HepG2 (cell line): Measurements from ENCODE around the gene DNAAF1. TPM values are rescaled to one million over a fixed set of nuclear protein-coding genes. Genes with fewer than 3 reads are reported as not detected.

Experiments used
- CREBL2 ChIP-seq: sonication (generic); formaldehyde crosslinking; IDR thresholded peaks from 2 replicates; pipeline ENCODE4 v1.8.1; 2023; ENCODE audit warnings: missing genetic modification reagents, mild to moderate bottlenecking, borderline replicate concordance
- DNMT1 ChIP-seq: sonication (generic); formaldehyde crosslinking; IDR thresholded peaks from 2 replicates; pipeline ENCODE4 v1.5.1; 2020; ENCODE audit warnings: mild to moderate bottlenecking, missing genetic modification reagents
- DRAP1 ChIP-seq: IDR thresholded peaks from 2 replicates; pipeline ENCODE4 v1.6.1; 2016; ENCODE audit warnings: missing genetic modification reagents, missing compliant biosample characterization
- GABPB1 ChIP-seq: IDR thresholded peaks from 2 replicates; pipeline ENCODE4 v1.6.1; 2016; ENCODE audit warnings: mild to moderate bottlenecking, missing genetic modification reagents, moderate library complexity, missing compliant biosample characterization
- GATAD1 ChIP-seq: IDR thresholded peaks from 2 replicates; pipeline ENCODE4 v1.6.1; 2016; ENCODE audit warnings: missing genetic modification reagents, missing compliant biosample characterization
- HDAC1 ChIP-seq: sonication (generic); formaldehyde crosslinking; IDR thresholded peaks from 2 replicates; pipeline ENCODE4 v1.5.1; 2020; ENCODE audit warnings: mild to moderate bottlenecking, missing genetic modification reagents
- IKZF1 ChIP-seq: fragments of 450-650 bp; IDR thresholded peaks from 2 replicates; pipeline ENCODE4 v1.7.1; 2016
- KLF9 ChIP-seq: IDR thresholded peaks from 2 replicates; pipeline ENCODE4 v1.6.1; 2016; ENCODE audit warnings: low read depth
- PRPF4 ChIP-seq: fragments of 200-400 bp; formaldehyde crosslinking; IDR thresholded peaks from 2 replicates; pipeline ENCODE4 v1.6.1; 2016; ENCODE audit warnings: low read length, low read depth; ENCODE audit not compliant: poor library complexity, severe bottlenecking
- SIX4 ChIP-seq: sonication (generic); formaldehyde crosslinking; IDR thresholded peaks from 2 replicates; pipeline ENCODE4 v1.4.0; 2020; ENCODE audit warnings: missing genetic modification reagents
- TCF7L2 ChIP-seq: IDR thresholded peaks from 2 replicates; pipeline ENCODE4 v1.6.1; 2011; ENCODE audit warnings: mild to moderate bottlenecking, low read depth, low read length, moderate library complexity
- ZFP82 ChIP-seq: sonication (generic); formaldehyde crosslinking; IDR thresholded peaks from 2 replicates; pipeline ENCODE4 v1.5.1; 2020; ENCODE audit warnings: mild to moderate bottlenecking, missing genetic modification reagents, borderline replicate concordance
- ZIK1 ChIP-seq: sonication (generic); formaldehyde crosslinking; IDR thresholded peaks from 2 replicates; pipeline ENCODE4 v1.5.0; 2020; ENCODE audit warnings: mild to moderate bottlenecking, low read depth, missing genetic modification reagents, borderline replicate concordance
- ZNF136 ChIP-seq: sonication (generic); formaldehyde crosslinking; IDR thresholded peaks from 2 replicates; pipeline ENCODE4 v1.8.1; 2022; ENCODE audit warnings: low read depth, mild to moderate bottlenecking, moderate library complexity, missing genetic modification reagents
- ZNF264 ChIP-seq: sonication (generic); formaldehyde crosslinking; IDR thresholded peaks from 2 replicates; pipeline ENCODE4 v1.4.0; 2020; ENCODE audit warnings: missing genetic modification reagents
- ZNF333 ChIP-seq: sonication (generic); formaldehyde crosslinking; IDR thresholded peaks from 2 replicates; pipeline ENCODE4 v1.4.0; 2020; ENCODE audit warnings: mild to moderate bottlenecking, missing genetic modification reagents, borderline replicate concordance
- ZNF556 ChIP-seq: sonication (generic); formaldehyde crosslinking; IDR thresholded peaks from 2 replicates; pipeline ENCODE4 v1.4.0; 2020; ENCODE audit warnings: mild to moderate bottlenecking, missing genetic modification reagents, borderline replicate concordance
- ZNF773 ChIP-seq: sonication (generic); formaldehyde crosslinking; IDR thresholded peaks from 2 replicates; pipeline ENCODE4 v1.4.0; 2020; ENCODE audit warnings: missing genetic modification reagents, borderline replicate concordance
- ZNF784 ChIP-seq: sonication (generic); formaldehyde crosslinking; IDR thresholded peaks from 2 replicates; pipeline ENCODE4 v1.5.1; 2020; ENCODE audit warnings: missing genetic modification reagents, mild to moderate bottlenecking, borderline replicate concordance
- polyA plus RNA-seq, 8 experiments: library from polyadenylated mRNA; depleted of rRNA in 3 of 8; stranded (reverse) in 7 of 8; unstranded in 1 of 8; fragments of >200 nt; fragmentation: Illumina TruSeq in 4 of 8; extraction: Trizol in 4 of 8; gene quantifications; 2 replicates each; pipeline versions ENCODE4 v1.2.1 to v1.2.3, GENCODE V29; 2011 to 2016; ENCODE audit warnings: low read depth in 4 of 8, missing spikeins in 1 of 8, mixed read lengths in 1 of 8; ENCODE audit not compliant: insufficient read depth in 1 of 8
- total RNA-seq, 5 experiments: library from RNA; depleted of rRNA; stranded (reverse); fragments of >200 nt; fragmentation: Illumina TruSeq; extraction: Trizol; gene quantifications; 2 replicates each; pipeline ENCODE4 v1.2.3, GENCODE V29; 2016; ENCODE audit warnings: low read depth in 1 of 5
- TF ChIP-seq, protein P1 (sequence below): sonication (generic); formaldehyde crosslinking; IDR thresholded peaks from 2 replicates; pipeline ENCODE4 v1.5.0; 2020; ENCODE audit warnings: missing genetic modification reagents
- TF ChIP-seq, protein P2 (sequence below): sonication (generic); formaldehyde crosslinking; IDR thresholded peaks from 2 replicates; pipeline ENCODE4 v1.4.0; 2020; ENCODE audit warnings: missing genetic modification reagents
- TF ChIP-seq, protein P3 (sequence below): sonication (generic); formaldehyde crosslinking; IDR thresholded peaks from 2 replicates; pipeline ENCODE4 v1.4.0; 2020; ENCODE audit warnings: mild to moderate bottlenecking, low read depth, missing genetic modification reagents
- TF ChIP-seq, protein P4 (sequence below): sonication (generic); formaldehyde crosslinking; IDR thresholded peaks from 2 replicates; pipeline ENCODE4 v1.5.1; 2020; ENCODE audit warnings: missing genetic modification reagents, mild to moderate bottlenecking, borderline replicate concordance

The DNAAF1 gene
- total and polyA plus RNA-seq, 2 of the 13 experiments (the other 11 are each of a cell fraction or from before 2014, with no cell fraction given), result 0.04 TPM; not detected in 1

DNA sequence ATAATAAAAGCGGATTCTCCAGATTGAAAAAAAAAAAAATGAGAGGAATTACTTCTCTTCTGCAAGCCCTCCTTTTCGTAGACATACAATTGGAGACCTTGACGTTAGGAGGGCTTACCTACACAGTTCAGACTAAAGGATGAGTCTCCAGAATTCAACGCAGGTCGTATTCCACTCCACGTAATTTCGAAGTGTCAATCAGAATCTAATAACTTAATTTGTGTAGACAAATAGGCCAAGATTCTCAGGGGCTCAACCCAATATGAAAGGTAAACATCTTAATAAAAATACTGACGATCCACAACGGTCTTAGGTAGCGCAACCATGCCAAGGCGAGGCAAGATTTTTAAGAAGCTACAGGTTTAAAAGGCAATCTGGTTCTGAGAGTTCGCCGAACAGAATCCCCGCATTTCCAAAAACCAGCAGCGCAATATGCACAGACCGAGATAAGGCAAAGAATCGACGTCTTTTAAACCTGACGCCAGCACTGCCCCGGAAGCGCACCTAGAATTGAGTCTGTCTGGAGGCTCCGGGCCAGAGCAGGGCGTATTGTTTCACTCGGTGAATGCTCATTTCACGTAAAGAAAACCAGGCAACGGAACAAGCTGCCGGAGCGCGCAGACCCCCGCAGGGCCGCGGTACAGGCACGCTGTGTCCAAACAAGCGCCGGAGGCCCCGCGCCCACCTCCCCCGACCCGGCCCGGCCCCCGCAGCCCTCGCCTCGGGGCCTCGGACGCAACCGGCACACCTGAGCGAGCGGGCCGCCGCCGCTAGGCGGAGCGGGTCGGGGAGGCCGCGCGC lies 29.0 kb upstream of the DNAAF1 start (continued):
- TF ChIP-seq PRPF4 (no peak), ZNF333 (no peak), SIX4 (no peak), TCF7L2 (no peak), ZFP82 (CRISPR knock-in tag) (no peak), DNMT1 (CRISPR knock-in tag) (no peak), GABPB1 (CRISPR knock-in tag) (no peak; the same call in 1 of the 2 replicates), ZNF773 (CRISPR knock-in tag) (peak; percentile 77; the same call in 1 of the 2 replicates), ZNF136 (no peak), KLF9 (CRISPR knock-in tag) (no peak), HDAC1 (CRISPR knock-in tag) (no peak), CREBL2 (CRISPR knock-in tag) (no peak), ZNF556 (CRISPR knock-in tag) (no peak), ZIK1 (no peak), IKZF1 (no peak), ZNF784 (no peak), DRAP1 (no peak), ZNF264 (CRISPR knock-in tag) (peak; percentile 49; the same call in 1 of the 2 replicates), GATAD1 (CRISPR knock-in tag) (no peak)
- TF ChIP-seq, protein P1, sequence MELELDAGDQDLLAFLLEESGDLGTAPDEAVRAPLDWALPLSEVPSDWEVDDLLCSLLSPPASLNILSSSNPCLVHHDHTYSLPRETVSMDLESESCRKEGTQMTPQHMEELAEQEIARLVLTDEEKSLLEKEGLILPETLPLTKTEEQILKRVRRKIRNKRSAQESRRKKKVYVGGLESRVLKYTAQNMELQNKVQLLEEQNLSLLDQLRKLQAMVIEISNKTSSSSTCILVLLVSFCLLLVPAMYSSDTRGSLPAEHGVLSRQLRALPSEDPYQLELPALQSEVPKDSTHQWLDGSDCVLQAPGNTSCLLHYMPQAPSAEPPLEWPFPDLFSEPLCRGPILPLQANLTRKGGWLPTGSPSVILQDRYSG (CRISPR knock-in tag), result 0 out of 2 replicates have a peak, but pooled peaks have one; percentile 65
- TF ChIP-seq, protein P2, sequence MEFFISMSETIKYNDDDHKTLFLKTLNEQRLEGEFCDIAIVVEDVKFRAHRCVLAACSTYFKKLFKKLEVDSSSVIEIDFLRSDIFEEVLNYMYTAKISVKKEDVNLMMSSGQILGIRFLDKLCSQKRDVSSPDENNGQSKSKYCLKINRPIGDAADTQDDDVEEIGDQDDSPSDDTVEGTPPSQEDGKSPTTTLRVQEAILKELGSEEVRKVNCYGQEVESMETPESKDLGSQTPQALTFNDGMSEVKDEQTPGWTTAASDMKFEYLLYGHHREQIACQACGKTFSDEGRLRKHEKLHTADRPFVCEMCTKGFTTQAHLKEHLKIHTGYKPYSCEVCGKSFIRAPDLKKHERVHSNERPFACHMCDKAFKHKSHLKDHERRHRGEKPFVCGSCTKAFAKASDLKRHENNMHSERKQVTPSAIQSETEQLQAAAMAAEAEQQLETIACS (CRISPR knock-in tag), result no peak
- TF ChIP-seq, protein P3, sequence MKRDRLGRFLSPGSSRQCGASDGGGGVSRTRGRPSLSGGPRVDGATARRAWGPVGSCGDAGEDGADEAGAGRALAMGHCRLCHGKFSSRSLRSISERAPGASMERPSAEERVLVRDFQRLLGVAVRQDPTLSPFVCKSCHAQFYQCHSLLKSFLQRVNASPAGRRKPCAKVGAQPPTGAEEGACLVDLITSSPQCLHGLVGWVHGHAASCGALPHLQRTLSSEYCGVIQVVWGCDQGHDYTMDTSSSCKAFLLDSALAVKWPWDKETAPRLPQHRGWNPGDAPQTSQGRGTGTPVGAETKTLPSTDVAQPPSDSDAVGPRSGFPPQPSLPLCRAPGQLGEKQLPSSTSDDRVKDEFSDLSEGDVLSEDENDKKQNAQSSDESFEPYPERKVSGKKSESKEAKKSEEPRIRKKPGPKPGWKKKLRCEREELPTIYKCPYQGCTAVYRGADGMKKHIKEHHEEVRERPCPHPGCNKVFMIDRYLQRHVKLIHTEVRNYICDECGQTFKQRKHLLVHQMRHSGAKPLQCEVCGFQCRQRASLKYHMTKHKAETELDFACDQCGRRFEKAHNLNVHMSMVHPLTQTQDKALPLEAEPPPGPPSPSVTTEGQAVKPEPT (CRISPR knock-in tag), result no peak
- TF ChIP-seq, protein P4, sequence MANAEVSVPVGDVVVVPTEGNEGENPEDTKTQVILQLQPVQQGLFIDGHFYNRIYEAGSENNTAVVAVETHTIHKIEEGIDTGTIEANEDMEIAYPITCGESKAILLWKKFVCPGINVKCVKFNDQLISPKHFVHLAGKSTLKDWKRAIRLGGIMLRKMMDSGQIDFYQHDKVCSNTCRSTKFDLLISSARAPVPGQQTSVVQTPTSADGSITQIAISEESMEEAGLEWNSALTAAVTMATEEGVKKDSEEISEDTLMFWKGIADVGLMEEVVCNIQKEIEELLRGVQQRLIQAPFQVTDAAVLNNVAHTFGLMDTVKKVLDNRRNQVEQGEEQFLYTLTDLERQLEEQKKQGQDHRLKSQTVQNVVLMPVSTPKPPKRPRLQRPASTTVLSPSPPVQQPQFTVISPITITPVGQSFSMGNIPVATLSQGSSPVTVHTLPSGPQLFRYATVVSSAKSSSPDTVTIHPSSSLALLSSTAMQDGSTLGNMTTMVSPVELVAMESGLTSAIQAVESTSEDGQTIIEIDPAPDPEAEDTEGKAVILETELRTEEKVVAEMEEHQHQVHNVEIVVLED (CRISPR knock-in tag), result no peak
